ENCODE data around the gene SLC22A23. TPM values are rescaled to one million over a fixed set of nuclear protein-coding genes. Genes with fewer than 3 reads are reported as not detected.

Gene SLC22A23
- total RNA-seq, 1 experiment from 2014 or later, result 6.8 TPM

DNA sequence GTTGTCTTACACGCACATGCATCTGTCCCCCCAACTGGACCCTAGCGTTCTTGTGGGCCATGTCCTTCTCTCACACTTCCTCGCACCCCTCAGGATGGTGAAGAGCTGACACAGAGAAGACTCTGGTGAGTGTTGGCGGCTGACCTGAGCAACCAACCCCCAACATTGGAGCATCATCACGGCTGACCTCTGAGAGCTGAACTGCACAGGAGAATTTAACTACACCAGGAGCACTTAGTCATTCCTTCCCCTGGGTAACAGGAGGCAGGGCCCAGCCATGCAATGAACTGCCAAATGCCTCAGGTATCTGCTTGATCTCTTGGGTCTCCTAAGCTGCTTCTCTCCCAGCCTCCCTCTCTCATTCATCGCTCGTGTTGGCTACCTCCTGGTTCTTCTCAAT is 109.6 kb downstream of the SLC22A23 start:
- H3K56ac ChIP-seq (ENCODE audit: insufficient read length, low read depth, low read length), result no peak overlapping the region
- Mint-ChIP-seq H3K4me1 (peaks cover 53 to 55% of the 10 kb centered on the region in 2 experiments), H3K27ac (no peak overlapping the region), H3K4me3 (no peak overlapping the region), H3K9me3 (no peaks in the 10 kb centered on the region), H3K36me3 (ENCODE audit: insufficient read depth in 1 of 3, low read depth in 3 of 3) (peaks cover 0 to 7% (median 0%) of the 10 kb centered on the region in 3 experiments; a peak in 3 of 7 replicates), H3K27me3 (ENCODE audit: low read depth) (peaks cover 3% of the 10 kb centered on the region)
- no peak overlapping the region for H3K27ac ChIP-seq (ENCODE audit: insufficient read length, low read depth, low read length)
- no peak overlapping the region for H2BK20ac ChIP-seq (ENCODE audit: low read depth, low read length, poor library complexity, severe bottlenecking)
- WGBS (ENCODE audit: extremely low coverage, insufficient read length, low lambda C conversion rate), result no CpG with 5 or more reads among the region's 7 CpGs
- H3K23ac ChIP-seq (ENCODE audit: insufficient read length, low read depth, low read length), result no peak overlapping the region
- H3K27me3 ChIP-seq (ENCODE audit: insufficient read depth, low read length), result no peaks in the 10 kb centered on the region
- no peak overlapping the region for H4K91ac ChIP-seq (ENCODE audit: insufficient read length, low read depth, low read length)
- no peak overlapping the region for H2BK120ac ChIP-seq (ENCODE audit: low read depth, low read length, poor library complexity, severe bottlenecking)
- no peak overlapping the region for H3T11ph ChIP-seq (ENCODE audit: low read length)
- H2AFZ ChIP-seq (ENCODE audit: low read length), result no peak overlapping the region
- TF ChIP-seq, protein P1, sequence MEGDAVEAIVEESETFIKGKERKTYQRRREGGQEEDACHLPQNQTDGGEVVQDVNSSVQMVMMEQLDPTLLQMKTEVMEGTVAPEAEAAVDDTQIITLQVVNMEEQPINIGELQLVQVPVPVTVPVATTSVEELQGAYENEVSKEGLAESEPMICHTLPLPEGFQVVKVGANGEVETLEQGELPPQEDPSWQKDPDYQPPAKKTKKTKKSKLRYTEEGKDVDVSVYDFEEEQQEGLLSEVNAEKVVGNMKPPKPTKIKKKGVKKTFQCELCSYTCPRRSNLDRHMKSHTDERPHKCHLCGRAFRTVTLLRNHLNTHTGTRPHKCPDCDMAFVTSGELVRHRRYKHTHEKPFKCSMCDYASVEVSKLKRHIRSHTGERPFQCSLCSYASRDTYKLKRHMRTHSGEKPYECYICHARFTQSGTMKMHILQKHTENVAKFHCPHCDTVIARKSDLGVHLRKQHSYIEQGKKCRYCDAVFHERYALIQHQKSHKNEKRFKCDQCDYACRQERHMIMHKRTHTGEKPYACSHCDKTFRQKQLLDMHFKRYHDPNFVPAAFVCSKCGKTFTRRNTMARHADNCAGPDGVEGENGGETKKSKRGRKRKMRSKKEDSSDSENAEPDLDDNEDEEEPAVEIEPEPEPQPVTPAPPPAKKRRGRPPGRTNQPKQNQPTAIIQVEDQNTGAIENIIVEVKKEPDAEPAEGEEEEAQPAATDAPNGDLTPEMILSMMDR (conservative IDR thresholded peaks at IDR 0.05), result no peak
- no peak overlapping the region for H3K4ac ChIP-seq (ENCODE audit: low read depth, low read length)
- no peak overlapping the region for H3K14ac ChIP-seq (ENCODE audit: insufficient read depth, low read length)
- no peak overlapping the region for H2BK15ac ChIP-seq (ENCODE audit: low read depth, low read length)
- H4K8ac ChIP-seq (replicated peaks; ENCODE audit: insufficient read length, low read depth, low read length), result no peak overlapping the region
- H2AK5ac ChIP-seq (ENCODE audit: insufficient read length, low read length), result no peak overlapping the region
- no peaks in the 10 kb centered on the region; the same call in 1 of the 2 replicates for H3K79me2 ChIP-seq (ENCODE audit: insufficient read depth, low read length)
- DNase-seq, result no peak
- H3K4me2 ChIP-seq (ENCODE audit: insufficient read depth, insufficient read length, low read length), result no peak overlapping the region
- H4K5ac ChIP-seq (ENCODE audit: insufficient read length, low read depth, low read length), result no peak overlapping the region
- H3K23me2 ChIP-seq (ENCODE audit: insufficient read length, low read depth, low read length, poor library complexity, severe bottlenecking), result no peaks in the 10 kb centered on the region
- H3K9ac ChIP-seq (ENCODE audit: extremely low read depth, insufficient read length, low read length), result no peak overlapping the region
- H3K79me1 ChIP-seq (ENCODE audit: insufficient read depth, low read depth, low read length, poor library complexity, severe bottlenecking), result no peaks in the 10 kb centered on the region
- no peaks in the 10 kb centered on the region for H4K20me1 ChIP-seq (ENCODE audit: control insufficient read depth, insufficient read depth, insufficient read length)
- no peaks in the 10 kb centered on the region for H3K9me3 ChIP-seq (ENCODE audit: control insufficient read depth, low read depth, low read length)
- H2BK12ac ChIP-seq (ENCODE audit: insufficient read length, low read depth, low read length), result no peak overlapping the region
- H2BK5ac ChIP-seq (ENCODE audit: insufficient read length, low read length), result no peak overlapping the region
- H3K4me1 ChIP-seq (ENCODE audit: insufficient read depth, low read length), result peaks cover 26% of the 10 kb centered on the region
- H3K18ac ChIP-seq (ENCODE audit: insufficient read length, low read depth, low read length), result no peak overlapping the region
